Endodermal cell (in vitro differentiated cells): ENCODE results near the gene COQ5. TPM values are rescaled to one million over a fixed set of nuclear protein-coding genes. Genes with fewer than 3 reads are reported as not detected.

Experiments
- DNase-seq: peaks from one replicate; pipeline ENCODE4 v3.0.0-alpha.2; 2017
- H3K27ac ChIP-seq: 2 replicates; pipeline ENCODE4 v1.5.1; 2013; ENCODE audit warnings: mild to moderate bottlenecking, low read depth, low read length, moderate library complexity
- H3K27me3 ChIP-seq: 2 replicates; pipeline ENCODE4 v1.6.1; 2013; ENCODE audit warnings: mild to moderate bottlenecking, low read length, moderate library complexity; ENCODE audit not compliant: insufficient read depth, control insufficient read depth, poor library complexity, severe bottlenecking
- H3K36me3 ChIP-seq: 2 replicates; pipeline ENCODE4 v1.7.0; 2013; ENCODE audit warnings: mild to moderate bottlenecking, low read length, moderate library complexity; ENCODE audit not compliant: control insufficient read depth, insufficient read depth
- H3K4me1 ChIP-seq: one replicate; pipeline ENCODE4 v1.7.0; 2013; ENCODE audit warnings: low read length; ENCODE audit not compliant: control insufficient read depth, insufficient read depth
- H3K4me3 ChIP-seq: 2 replicates; pipeline ENCODE4 v1.5.1; 2013; ENCODE audit warnings: mild to moderate bottlenecking, low read length, moderate library complexity
- H3K9ac ChIP-seq: 2 replicates; pipeline ENCODE4 v1.6.1; 2013; ENCODE audit warnings: mild to moderate bottlenecking, low read length, moderate library complexity; ENCODE audit not compliant: poor library complexity, severe bottlenecking; ENCODE audit errors: extremely low read depth
- H3K9me3 ChIP-seq: 2 replicates; pipeline ENCODE4 v1.6.1; 2013; ENCODE audit warnings: mild to moderate bottlenecking, low read length, moderate library complexity; ENCODE audit not compliant: control insufficient read depth
- H3K27ac Mint-ChIP-seq: 2 replicates; pipeline ENCODE4 v1.8.0; 2020; ENCODE audit warnings: mixed read lengths
- H3K27me3 Mint-ChIP-seq: 2 replicates; pipeline ENCODE4 v1.8.0; 2021; ENCODE audit warnings: mild to moderate bottlenecking, mixed read lengths; ENCODE audit not compliant: insufficient read depth
- H3K36me3 Mint-ChIP-seq: 2 replicates; pipeline ENCODE4 v1.8.0; 2020; ENCODE audit warnings: low read depth, mixed read lengths
- H3K4me1 Mint-ChIP-seq: 2 replicates; pipeline ENCODE4 v1.8.0; 2020; ENCODE audit warnings: mixed read lengths
- H3K4me3 Mint-ChIP-seq: 2 replicates; pipeline ENCODE4 v1.8.0; 2020; ENCODE audit warnings: mild to moderate bottlenecking, moderate library complexity, mixed read lengths
- H3K9me3 Mint-ChIP-seq: 2 replicates; pipeline ENCODE4 v1.8.0; 2020; ENCODE audit warnings: mild to moderate bottlenecking, mixed read lengths
- WGBS, 2 experiments: methylation state at CpG; one replicate each; pipeline versions ENCODE4 v1.1.5 to v1.1.7; 2013; ENCODE audit warnings: missing lambda C conversion rate in 2 of 2, mixed read lengths in 1 of 2; ENCODE audit not compliant: insufficient coverage in 1 of 2, insufficient read length in 1 of 2; 5-methylcytosine and 5-hydroxymethylcytosine counted together
- total RNA-seq, 2 donors: library from RNA; stranded (reverse); fragmentation: NEBNext Ultra II Directional in 1 of 2; extraction: Animal tissue kit (Norgen Biotek cat#: 25700) in 1 of 2; gene quantifications; 2 replicates in 1 of 2; 3 replicates in 1 of 2; pipeline ENCODE4 v1.2.1, GENCODE V29; 2021
- TF ChIP-seq, protein P1 (sequence below): fragments of 200-600 bp; sonication (generic); conservative IDR thresholded peaks from 2 replicates; pipeline ENCODE4 v1.5.0; 2021; ENCODE audit warnings: antibody characterized with exemption, mild to moderate bottlenecking

Gene COQ5
- total RNA-seq, 2 donors from 2014 or later: 35.5 to 55.1 TPM

DNA sequence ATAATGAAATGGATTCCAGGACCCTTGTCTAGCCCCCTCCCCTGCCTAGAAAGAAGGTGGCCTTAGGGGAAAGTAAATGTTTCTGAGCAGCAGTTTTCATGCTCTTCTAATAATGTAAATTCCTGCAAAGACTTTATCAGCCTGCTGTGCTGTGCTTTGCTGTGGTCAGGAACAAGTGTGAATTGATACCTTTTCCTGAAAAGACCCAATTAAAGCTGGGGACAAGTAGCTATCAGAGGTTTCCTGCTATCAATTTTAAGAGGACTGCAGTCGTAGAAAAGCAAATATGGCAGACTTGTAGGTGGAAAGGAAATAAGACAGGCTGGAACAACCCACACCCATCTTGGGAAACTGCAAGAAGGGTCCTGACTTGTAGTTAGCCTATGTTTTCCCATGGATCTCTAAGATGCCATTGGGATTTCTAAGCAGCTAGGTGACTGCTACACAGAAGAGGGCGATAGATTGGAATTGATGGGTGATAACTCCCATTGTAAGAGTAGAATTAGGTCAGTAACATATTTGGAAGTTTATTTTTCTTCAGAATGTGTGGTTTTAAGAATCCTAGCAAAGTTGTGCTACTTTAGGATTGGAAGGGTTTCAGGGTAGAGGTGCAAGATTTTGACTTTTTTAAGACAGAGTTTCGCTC lies 30.0 kb downstream of the COQ5 start:
- H3K4me3 ChIP-seq: peak overlapping the region; percentile 92
- H3K27me3 ChIP-seq: no peaks in the 10 kb centered on the region
- TF ChIP-seq, protein P1, sequence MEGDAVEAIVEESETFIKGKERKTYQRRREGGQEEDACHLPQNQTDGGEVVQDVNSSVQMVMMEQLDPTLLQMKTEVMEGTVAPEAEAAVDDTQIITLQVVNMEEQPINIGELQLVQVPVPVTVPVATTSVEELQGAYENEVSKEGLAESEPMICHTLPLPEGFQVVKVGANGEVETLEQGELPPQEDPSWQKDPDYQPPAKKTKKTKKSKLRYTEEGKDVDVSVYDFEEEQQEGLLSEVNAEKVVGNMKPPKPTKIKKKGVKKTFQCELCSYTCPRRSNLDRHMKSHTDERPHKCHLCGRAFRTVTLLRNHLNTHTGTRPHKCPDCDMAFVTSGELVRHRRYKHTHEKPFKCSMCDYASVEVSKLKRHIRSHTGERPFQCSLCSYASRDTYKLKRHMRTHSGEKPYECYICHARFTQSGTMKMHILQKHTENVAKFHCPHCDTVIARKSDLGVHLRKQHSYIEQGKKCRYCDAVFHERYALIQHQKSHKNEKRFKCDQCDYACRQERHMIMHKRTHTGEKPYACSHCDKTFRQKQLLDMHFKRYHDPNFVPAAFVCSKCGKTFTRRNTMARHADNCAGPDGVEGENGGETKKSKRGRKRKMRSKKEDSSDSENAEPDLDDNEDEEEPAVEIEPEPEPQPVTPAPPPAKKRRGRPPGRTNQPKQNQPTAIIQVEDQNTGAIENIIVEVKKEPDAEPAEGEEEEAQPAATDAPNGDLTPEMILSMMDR: no peak
- Mint-ChIP-seq H3K36me3 (peaks cover 50% of the 10 kb centered on the region), H3K4me3 (peak overlapping the region; percentile 96), H3K27me3 (no peaks in the 10 kb centered on the region), H3K4me1 (peaks cover 29% of the 10 kb centered on the region), H3K27ac (no peak overlapping the region), H3K9me3 (no peaks in the 10 kb centered on the region)
- no peak overlapping the region for H3K27ac ChIP-seq
- H3K9ac ChIP-seq: no peak overlapping the region
- H3K9me3 ChIP-seq: no peaks in the 10 kb centered on the region
- 85 to 91% methylated on average over 3 of the region's 3 CpGs for WGBS, 2 experiments
- no peak for DNase-seq
- peaks cover 42% of the 10 kb centered on the region for H3K36me3 ChIP-seq
- H3K4me1 ChIP-seq: peaks cover 3% of the 10 kb centered on the region

DNA sequence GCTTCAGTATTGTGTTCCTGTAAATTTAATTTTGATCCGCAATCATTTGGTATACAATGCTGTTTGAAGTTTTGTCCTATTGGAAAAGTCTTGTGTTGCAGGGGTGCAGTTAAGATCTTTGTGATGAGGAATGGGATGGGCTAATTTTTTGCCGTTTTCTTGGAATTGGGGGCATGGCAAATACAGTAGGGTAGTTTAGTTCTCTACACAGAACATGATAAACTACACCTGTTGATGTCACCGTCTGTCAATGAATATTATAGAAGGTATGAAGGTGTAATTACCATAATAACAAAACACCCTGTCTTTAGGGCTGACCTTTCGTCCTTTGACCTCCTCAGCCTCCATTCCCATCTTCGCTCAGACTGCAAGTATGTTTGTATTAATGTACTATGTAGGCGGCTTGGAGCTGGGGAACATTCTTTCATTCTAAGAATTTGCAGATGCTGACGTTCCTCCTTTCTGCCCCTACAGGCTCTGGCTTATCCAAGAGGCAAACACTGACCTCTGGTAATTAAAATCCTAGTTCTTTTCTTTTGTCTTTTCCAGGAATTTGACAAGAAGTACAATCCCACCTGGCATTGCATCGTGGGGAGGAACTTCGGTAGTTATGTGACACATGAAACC lies 31.3 kb downstream of the COQ5 start:
- peak overlapping the region; percentile 91 for H3K9ac ChIP-seq
- TF ChIP-seq, protein P1: no peak
- no peak for DNase-seq
- Mint-ChIP-seq H3K27ac (peak overlapping the region; percentile 94), H3K9me3 (no peaks in the 10 kb centered on the region), H3K27me3 (no peaks in the 10 kb centered on the region), H3K36me3 (peaks cover 39% of the 10 kb centered on the region), H3K4me3 (peak overlapping the region; percentile 96), H3K4me1 (peaks cover 29% of the 10 kb centered on the region)
- no peaks in the 10 kb centered on the region for H3K27me3 ChIP-seq
- 63 to 81% methylated on average over 2 to 8 of the region's 9 CpGs for WGBS, 2 experiments
- H3K27ac ChIP-seq: no peak overlapping the region
- peaks cover 3% of the 10 kb centered on the region for H3K4me1 ChIP-seq
- H3K4me3 ChIP-seq: peak overlapping the region; percentile 92
- H3K36me3 ChIP-seq: peaks cover 28% of the 10 kb centered on the region
- no peaks in the 10 kb centered on the region for H3K9me3 ChIP-seq

DNA sequence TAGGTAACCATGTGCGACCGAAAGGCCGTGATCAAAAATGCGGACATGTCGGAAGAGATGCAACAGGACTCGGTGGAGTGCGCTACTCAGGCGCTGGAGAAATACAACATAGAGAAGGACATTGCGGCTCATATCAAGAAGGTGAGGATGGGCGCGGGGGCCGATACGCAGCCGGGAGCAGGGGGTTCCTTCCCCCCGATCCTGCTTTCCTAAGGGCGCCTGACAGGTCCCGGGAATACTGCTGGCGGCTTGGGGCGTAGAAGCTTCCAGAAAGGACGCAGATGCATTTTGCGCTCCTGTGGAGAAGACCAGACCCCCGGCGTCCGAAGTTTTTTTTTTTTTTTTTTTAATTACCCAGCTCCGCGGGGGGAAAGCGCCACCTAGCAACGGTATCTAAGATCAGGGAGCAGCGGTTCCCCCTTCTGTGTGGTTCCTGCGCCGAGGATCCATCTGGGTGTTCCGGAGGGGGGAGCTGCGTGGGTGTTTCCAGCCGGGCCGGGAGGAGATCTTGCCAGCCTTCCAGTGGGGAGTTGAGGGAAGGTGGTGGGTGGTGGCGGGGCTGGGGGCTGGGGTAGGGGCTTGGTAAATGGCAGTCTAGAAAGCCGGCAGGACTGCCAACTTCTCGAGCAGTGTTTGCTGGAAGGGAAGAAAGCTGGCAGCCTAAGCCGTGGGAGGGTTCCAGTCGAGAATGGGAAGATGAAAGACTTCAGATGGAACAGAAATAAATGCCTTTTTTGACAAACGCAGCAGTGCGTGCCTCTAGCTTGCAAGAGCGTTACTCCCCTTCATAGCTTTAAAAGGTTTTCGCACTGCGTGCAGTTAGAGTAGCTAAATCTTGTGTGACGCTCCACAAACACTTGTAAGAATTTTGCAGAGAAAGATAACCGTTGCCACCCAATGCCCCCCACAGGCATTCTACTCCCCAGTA lies 32.3 kb downstream of the COQ5 start:
- WGBS, 2 experiments: 1% methylated on average over 23 to 47 of the region's 47 CpGs
- Mint-ChIP-seq H3K27ac (peak overlapping the region; percentile 94), H3K27me3 (no peaks in the 10 kb centered on the region), H3K36me3 (peaks cover 34% of the 10 kb centered on the region), H3K9me3 (no peaks in the 10 kb centered on the region), H3K4me1 (peaks cover 29% of the 10 kb centered on the region), H3K4me3 (peak overlapping the region; percentile 96)
- Histone ChIP-seq H3K9ac (peak overlapping the region; percentile 91), H3K4me1 (peaks cover 3% of the 10 kb centered on the region), H3K4me3 (peak overlapping the region; percentile 92), H3K27me3 (no peaks in the 10 kb centered on the region), H3K27ac (peak overlapping the region; percentile 81), H3K36me3 (peaks cover 26% of the 10 kb centered on the region), H3K9me3 (no peaks in the 10 kb centered on the region)
- DNase-seq: peak; percentile 85
- TF ChIP-seq, protein P1: no peak
